ENCODE measurements around the gene OR4N5.
"Not testable (repeated sequence)": the region's sequence is repeated elsewhere in the genome, so short reads cannot be mapped to it uniquely, and the experiment has no call there.

OR4N5 gene, protein sequence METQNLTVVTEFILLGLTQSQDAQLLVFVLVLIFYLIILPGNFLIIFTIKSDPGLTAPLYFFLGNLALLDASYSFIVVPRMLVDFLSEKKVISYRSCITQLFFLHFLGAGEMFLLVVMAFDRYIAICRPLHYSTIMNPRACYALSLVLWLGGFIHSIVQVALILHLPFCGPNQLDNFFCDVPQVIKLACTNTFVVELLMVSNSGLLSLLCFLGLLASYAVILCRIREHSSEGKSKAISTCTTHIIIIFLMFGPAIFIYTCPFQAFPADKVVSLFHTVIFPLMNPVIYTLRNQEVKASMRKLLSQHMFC

DNA sequence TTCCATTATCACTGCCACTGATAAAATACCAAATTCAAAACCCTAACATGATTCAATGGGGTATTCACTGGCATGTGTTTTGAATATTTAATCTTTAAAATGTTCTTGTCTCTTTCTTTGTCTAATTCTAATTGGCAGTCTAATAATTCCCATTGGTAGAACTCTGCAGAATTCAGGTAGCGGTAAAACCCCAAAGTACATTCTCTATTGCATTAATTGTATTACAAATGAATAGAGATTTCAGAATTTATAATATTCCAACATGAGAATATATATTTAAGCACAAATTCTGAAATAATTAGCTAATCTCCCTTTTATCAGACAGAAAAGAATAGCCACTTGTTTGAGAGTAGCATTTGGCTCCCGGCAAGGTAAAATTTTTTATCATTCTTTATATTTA is at the start of gene OR4N5:
OR4N5 (plus strand) TSS at position 301 of the 400 bp plus-strand sequence. CDS start 4,916 bp downstream, outside the sequence.
- H3K4me3 ChIP-seq (ENCODE audit: low read length) = no peak within 1 kb of the TSS

DNA sequence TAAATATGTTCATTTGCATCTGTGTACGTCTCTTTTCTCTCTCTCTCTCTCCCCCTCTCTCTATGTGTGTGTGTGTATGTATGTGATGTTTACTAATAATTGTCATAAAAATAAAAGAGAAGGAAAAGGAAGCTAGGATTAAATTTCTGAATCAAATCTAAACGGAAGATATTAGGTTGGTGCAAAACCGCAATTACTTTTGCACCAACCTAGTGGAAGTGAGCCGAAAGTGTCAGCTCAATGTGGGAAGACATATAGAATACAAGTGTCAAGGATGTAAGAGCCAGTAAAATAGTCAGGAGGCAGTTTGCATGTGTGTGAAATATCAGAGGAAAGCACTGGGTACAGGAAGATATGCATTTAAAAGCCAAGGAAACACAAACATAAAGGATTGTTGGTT is 46.6 kb upstream of the OR4N5 start:
- TF ChIP-seq, protein P1, sequence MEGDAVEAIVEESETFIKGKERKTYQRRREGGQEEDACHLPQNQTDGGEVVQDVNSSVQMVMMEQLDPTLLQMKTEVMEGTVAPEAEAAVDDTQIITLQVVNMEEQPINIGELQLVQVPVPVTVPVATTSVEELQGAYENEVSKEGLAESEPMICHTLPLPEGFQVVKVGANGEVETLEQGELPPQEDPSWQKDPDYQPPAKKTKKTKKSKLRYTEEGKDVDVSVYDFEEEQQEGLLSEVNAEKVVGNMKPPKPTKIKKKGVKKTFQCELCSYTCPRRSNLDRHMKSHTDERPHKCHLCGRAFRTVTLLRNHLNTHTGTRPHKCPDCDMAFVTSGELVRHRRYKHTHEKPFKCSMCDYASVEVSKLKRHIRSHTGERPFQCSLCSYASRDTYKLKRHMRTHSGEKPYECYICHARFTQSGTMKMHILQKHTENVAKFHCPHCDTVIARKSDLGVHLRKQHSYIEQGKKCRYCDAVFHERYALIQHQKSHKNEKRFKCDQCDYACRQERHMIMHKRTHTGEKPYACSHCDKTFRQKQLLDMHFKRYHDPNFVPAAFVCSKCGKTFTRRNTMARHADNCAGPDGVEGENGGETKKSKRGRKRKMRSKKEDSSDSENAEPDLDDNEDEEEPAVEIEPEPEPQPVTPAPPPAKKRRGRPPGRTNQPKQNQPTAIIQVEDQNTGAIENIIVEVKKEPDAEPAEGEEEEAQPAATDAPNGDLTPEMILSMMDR (conservative IDR thresholded peaks at IDR 0.05; ENCODE audit: low read depth, low read length) = no peak
- H3K4me3 ChIP-seq (ENCODE audit: low read length) = no peak overlapping the region
- DNase-seq (ENCODE audit: low read depth) = no peak

More for the DNA sequence above, at the start of gene OR4N5:
- TF ChIP-seq, protein P1 (conservative IDR thresholded peaks at IDR 0.05; ENCODE audit: low read depth, low read length) = no peak
- no peak for DNase-seq (ENCODE audit: low read depth)

DNA sequence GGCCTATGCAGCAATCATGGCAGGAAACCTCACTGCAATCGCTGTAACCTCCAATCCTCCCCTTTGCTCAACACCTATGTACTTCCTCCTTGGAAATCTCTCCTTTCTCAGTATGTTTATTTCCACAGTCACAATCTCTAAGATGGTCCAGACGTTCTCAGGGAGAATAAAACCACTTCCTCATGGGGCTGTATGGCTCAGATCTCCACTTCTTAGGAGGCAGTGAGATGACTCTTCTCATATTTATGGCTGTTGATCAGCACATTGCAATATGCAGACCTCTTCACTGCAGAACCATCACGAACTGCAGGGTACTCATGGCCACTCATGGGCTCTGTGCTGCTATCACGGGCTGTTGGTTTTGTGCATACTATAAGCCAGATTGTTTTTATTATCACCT is 45.2 kb upstream of the OR4N5 start:
- TF ChIP-seq, protein P1 (conservative IDR thresholded peaks at IDR 0.05; ENCODE audit: low read depth, low read length) = no peak
- DNase-seq (ENCODE audit: low read depth) = no peak
- no peak overlapping the region for H3K4me3 ChIP-seq (ENCODE audit: low read length)

DNA sequence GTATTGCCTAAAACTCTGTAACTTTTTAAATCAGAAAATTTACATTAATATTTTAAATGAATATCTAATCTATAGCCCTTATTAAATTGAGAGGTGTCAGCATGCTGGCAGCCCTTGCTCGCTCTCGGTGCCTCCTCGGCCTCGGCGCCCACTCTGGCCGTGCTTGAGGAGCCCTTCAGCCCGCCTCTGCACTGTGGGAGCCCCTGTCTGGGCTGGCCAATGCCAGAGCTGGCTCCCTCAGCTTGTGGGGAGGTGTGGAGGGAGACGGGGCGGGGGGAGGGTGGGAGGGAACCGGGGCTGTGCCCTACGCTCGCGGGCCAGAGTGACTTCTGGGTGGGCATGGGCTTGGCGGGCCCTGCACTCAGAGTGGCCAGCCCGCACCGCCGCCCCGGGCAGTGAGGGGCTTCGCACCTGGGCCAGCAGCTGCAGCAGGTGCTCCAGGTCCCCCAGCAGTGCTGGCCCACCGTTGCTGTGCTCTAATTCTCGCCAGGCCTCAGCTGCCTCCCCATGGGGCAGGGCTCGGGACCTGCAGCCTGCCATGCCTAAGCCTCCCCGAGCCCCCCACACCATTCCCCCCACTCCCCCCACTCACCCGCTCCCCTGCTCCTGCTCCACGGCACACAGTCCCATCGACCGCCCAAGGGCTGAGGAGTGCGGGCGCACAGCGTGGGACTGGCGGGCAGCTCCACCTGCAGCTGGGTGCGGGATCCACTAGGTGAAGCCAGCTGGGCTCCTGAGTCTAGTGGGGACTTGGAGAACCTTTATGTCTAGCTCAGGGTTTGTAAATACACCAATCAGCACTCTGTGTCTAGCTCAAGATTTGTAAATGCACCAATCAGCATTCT is 39.5 kb upstream of the OR4N5 start:
- not testable (repeated sequence) for DNase-seq (ENCODE audit: low read depth); H3K4me3 ChIP-seq (ENCODE audit: low read length)

DNA sequence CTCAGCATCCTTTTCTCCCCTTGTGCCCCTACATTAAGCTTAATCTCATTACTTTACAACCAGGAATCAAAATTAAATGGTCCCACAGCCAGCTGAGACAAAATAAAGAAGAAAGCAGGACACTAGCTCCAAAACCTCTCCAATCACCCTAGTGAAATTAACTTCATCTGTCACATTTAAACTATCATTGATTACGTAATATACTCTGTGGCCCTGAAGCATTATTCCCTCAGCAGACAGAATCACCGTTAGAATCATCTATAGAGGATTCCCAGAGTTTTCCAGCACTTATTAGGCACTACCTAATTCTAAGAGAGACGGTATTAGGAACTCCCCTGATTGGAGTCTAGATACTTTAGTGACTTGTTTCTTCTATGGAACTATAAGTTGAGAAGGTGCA is 28.2 kb upstream of the OR4N5 start, which contains the start of gene OR4K17:
OR4K17 (plus strand) TSS at position 302 of the 400 bp plus-strand sequence. CDS start 6,761 bp downstream, outside the sequence.
- DNase-seq (ENCODE audit: low read depth) = no peak
- TF ChIP-seq, protein P1 (conservative IDR thresholded peaks at IDR 0.05; ENCODE audit: low read depth, low read length) = no peak
- H3K4me3 ChIP-seq (ENCODE audit: low read length) = no peak within 1 kb of the TSS

DNA sequence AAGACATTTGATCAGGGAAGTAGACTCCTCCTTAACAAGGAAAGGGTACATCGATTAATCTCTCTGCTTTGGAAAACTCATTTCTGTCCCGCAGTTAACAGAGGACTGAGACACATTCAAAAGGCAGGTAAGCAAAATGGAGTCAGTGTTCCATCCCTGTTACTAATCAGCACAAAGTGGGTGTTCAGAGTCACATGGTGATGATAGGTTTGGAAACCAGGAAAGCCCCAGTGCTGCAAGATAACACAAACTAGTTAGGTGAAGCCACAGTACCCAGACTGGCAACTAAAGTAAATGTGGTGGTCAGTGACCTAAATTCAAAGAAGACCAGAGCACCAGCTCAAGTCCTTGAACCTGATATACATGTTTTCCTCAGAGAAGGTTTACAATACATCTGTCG is 26.3 kb upstream of the OR4N5 start:
- TF ChIP-seq, protein P1 (conservative IDR thresholded peaks at IDR 0.05; ENCODE audit: low read depth, low read length) = no peak
- H3K4me3 ChIP-seq (ENCODE audit: low read length) = no peak overlapping the region
- no peak for DNase-seq (ENCODE audit: low read depth)

DNA sequence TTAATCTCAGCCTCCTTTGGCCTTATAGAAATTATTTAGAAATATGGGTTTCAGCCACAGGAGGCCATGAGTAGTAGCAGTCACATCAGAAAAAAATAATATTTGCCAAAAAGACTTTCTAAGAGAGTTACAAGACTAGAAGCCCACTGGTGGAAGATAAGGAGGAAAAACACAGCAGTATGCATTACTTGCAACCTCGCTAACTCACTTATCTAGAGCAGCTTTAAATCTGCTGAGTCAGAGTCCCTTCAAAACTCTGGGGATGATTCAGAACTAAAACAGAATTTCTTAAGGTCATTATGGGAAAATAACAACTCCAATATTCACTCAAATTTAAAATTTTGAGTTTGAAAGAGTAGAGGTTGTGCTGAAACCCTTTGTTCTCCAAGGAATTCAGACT is 21.9 kb upstream of the OR4N5 start:
- TF ChIP-seq, protein P1 (conservative IDR thresholded peaks at IDR 0.05; ENCODE audit: low read depth, low read length) = no peak
- DNase-seq (ENCODE audit: low read depth) = no peak
- no peak overlapping the region for H3K4me3 ChIP-seq (ENCODE audit: low read length)
